ENCODE measurements around the gene HAP1. TPM values are rescaled to one million over a fixed set of nuclear protein-coding genes. Genes with fewer than 3 reads are reported as not detected.

The HAP1 gene
- total and polyA plus RNA-seq, 2 experiments from 2014 or later = 0.98 to 2.1 TPM

- Histone ChIP-seq H3K36me3 (no peaks in the 10 kb centered on the region), H3K9me3 (ENCODE audit: low read depth) (no peaks in the 10 kb centered on the region), H3K4me1 (ENCODE audit: low read depth) (no peaks in the 10 kb centered on the region), H3K27me3 (no peaks in the 10 kb centered on the region), H3K4me3 (no peak overlapping the region), H3K27ac (no peak overlapping the region)
- DNase-seq (ENCODE audit: low read depth in 1 of 2, low spot score in 1 of 2) = no peak
- no peak for TF ChIP-seq CTCF (IDR thresholded peaks at IDR 0.05; ENCODE audit: low read depth, low read length)
Measured at GRCh38 chr17:41724476-41725050, 9.9 kb downstream of the HAP1 start.

- H3K4me3 ChIP-seq = no peak overlapping the region
- no peak for DNase-seq (ENCODE audit: low read depth in 1 of 2, low spot score in 1 of 2)
- H3K36me3 ChIP-seq = no peaks in the 10 kb centered on the region
- no peaks in the 10 kb centered on the region for H3K4me1 ChIP-seq (ENCODE audit: low read depth)
- no peak for TF ChIP-seq CTCF (IDR thresholded peaks at IDR 0.05; ENCODE audit: low read depth, low read length)
- H3K9me3 ChIP-seq (ENCODE audit: low read depth) = no peaks in the 10 kb centered on the region
- H3K27me3 ChIP-seq = no peaks in the 10 kb centered on the region
- H3K27ac ChIP-seq = no peak overlapping the region
Measured at GRCh38 chr17:41723801-41724475, 10.5 kb downstream of the HAP1 start.

- no peaks in the 10 kb centered on the region for H3K4me1 ChIP-seq (ENCODE audit: low read depth)
- H3K27me3 ChIP-seq = no peaks in the 10 kb centered on the region
- no peak for TF ChIP-seq CTCF (IDR thresholded peaks at IDR 0.05; ENCODE audit: low read depth, low read length)
- H3K4me3 ChIP-seq = no peak overlapping the region
- DNase-seq (ENCODE audit: low read depth in 1 of 2, low spot score in 1 of 2) = no peak
- no peaks in the 10 kb centered on the region for H3K36me3 ChIP-seq
- no peaks in the 10 kb centered on the region for H3K9me3 ChIP-seq (ENCODE audit: low read depth)
- no peak overlapping the region for H3K27ac ChIP-seq
Measured at GRCh38 chr17:41722231-41722630, 12.2 kb downstream of the HAP1 start.

DNA sequence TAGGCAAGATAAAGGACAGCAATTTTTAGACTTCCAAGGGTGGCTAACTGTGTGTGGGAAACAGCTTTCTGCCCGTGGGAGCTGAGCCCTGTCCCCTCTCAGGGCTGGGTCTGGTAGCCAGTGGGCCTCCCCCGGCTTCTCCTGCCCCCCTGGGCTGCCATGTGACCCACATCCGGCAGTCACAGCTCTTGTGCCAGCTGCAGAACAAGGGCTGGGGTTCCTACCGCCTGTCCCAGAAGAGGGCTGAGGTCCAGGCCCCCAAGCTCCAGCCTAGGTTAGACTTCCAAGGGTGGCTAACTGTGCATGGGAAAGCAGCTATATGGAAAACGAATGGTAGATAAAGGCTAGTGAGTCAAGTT lies 16.2 kb downstream of the HAP1 start:
- Histone ChIP-seq H3K4me1 (ENCODE audit: low read depth) (no peaks in the 10 kb centered on the region), H3K9me3 (ENCODE audit: low read depth) (no peaks in the 10 kb centered on the region), H3K4me3 (no peak overlapping the region), H3K27me3 (no peaks in the 10 kb centered on the region), H3K27ac (no peak overlapping the region), H3K36me3 (no peaks in the 10 kb centered on the region)
- DNase-seq (ENCODE audit: low read depth in 1 of 2, low spot score in 1 of 2) = no peak
- no peak for TF ChIP-seq CTCF (IDR thresholded peaks at IDR 0.05; ENCODE audit: low read depth, low read length)

DNA sequence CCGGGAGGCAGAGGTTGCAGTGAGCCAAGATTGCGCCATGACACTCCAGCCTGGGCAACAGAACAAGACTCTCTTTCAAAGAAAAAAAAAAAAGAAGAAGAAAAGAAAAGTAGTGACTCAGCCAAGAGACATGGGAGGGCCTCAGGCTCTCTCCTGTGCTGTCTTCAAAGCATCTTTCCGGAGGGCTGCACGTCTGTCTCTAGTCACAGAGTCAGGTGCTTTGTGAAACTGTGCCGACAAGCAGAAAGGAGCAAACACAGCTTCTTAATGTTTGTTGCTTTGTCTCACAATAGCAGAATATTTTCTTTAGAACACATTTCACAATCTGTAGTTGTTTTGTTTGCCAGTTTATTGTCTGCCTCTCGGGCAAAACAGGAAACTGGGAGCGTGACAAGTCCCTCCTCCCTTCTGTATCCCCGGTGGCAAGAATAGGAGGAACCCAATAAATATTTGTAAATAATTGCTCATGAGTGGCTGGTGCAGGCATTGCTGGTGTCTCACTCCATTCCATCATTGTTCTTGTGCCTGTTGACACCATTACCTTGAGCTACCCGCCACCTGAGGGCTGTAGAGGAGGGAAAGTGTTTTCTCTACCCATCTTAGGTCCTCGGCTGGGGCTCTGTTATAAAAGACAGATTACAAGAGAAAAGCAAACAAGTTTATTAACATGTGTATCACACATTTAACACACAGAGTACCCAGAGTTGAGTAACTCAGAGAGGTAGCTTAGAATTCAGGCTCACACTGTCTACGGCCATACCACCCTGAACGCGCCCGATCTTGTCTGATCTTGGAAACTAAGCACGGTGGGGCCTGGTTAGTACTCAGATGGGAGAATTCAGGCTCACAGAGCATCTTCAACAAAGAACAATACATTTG lies 16.8 kb downstream of the HAP1 start:
- no peaks in the 10 kb centered on the region for H3K4me1 ChIP-seq (ENCODE audit: low read depth)
- H3K27me3 ChIP-seq = no peaks in the 10 kb centered on the region
- H3K4me3 ChIP-seq = no peak overlapping the region
- H3K9me3 ChIP-seq (ENCODE audit: low read depth) = no peaks in the 10 kb centered on the region
- no peak overlapping the region for H3K27ac ChIP-seq
- peak in 1 of 2 donors; percentile 55 for DNase-seq (ENCODE audit: low read depth in 1 of 2, low spot score in 1 of 2)
- H3K36me3 ChIP-seq = no peaks in the 10 kb centered on the region
- no peak for TF ChIP-seq CTCF (IDR thresholded peaks at IDR 0.05; ENCODE audit: low read depth, low read length)
